ENCODE results near the gene COBL.
"Not testable (repeated sequence)": the region's sequence is repeated elsewhere in the genome, so short reads cannot be mapped to it uniquely, and the experiment has no call there.

COBL gene

DNA sequence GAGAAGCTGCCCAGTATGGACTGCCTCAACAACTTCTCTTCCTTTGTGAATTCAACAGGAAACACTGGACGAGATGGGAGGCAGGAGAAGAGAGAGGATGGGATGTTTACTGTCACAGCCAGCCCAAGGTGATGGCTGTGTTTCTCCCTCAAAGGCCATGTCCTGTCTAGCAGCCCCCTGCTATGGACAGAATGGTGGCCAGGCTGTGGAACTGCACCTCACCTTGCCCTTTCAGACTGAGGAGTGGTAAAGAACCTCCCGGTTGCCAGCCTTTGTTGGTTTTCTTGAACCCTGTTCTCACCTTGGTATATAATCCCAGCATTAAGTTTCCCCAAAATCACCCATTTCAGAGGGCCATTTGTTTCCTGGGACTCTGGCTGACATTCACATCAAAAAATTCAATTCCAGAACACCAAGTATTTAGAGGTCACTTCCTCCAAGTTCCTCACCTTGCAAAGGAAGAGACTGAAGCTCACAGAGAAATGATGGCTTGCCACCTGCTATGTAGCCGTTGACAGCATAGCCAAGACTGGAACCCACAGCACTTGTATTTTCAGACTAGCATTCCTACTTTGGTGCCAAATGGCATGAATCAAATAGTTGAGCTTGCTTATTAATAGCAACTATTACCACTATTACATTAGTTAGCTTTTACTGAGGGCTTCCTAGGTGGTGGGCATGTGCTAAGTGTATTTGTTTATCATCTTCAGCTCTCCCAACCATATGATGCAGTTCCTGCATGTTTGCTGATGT is 309.9 kb downstream of the COBL start:
- no peaks in the 10 kb centered on the region for H3K9me3 Mint-ChIP-seq
- H3K27ac Mint-ChIP-seq = no peak overlapping the region
- H3K4me1 Mint-ChIP-seq = no peaks in the 10 kb centered on the region
- peaks cover 7% of the 10 kb centered on the region for H3K27me3 Mint-ChIP-seq (ENCODE audit: low read depth)
- TF ChIP-seq, protein P1, sequence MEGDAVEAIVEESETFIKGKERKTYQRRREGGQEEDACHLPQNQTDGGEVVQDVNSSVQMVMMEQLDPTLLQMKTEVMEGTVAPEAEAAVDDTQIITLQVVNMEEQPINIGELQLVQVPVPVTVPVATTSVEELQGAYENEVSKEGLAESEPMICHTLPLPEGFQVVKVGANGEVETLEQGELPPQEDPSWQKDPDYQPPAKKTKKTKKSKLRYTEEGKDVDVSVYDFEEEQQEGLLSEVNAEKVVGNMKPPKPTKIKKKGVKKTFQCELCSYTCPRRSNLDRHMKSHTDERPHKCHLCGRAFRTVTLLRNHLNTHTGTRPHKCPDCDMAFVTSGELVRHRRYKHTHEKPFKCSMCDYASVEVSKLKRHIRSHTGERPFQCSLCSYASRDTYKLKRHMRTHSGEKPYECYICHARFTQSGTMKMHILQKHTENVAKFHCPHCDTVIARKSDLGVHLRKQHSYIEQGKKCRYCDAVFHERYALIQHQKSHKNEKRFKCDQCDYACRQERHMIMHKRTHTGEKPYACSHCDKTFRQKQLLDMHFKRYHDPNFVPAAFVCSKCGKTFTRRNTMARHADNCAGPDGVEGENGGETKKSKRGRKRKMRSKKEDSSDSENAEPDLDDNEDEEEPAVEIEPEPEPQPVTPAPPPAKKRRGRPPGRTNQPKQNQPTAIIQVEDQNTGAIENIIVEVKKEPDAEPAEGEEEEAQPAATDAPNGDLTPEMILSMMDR (IDR thresholded peaks at IDR 0.05; ENCODE audit: unreplicated experiment in 3 of 3) = no peak
- H3K36me3 Mint-ChIP-seq (ENCODE audit: low read depth) = no peaks in the 10 kb centered on the region
- no peak overlapping the region for H3K4me3 Mint-ChIP-seq

DNA sequence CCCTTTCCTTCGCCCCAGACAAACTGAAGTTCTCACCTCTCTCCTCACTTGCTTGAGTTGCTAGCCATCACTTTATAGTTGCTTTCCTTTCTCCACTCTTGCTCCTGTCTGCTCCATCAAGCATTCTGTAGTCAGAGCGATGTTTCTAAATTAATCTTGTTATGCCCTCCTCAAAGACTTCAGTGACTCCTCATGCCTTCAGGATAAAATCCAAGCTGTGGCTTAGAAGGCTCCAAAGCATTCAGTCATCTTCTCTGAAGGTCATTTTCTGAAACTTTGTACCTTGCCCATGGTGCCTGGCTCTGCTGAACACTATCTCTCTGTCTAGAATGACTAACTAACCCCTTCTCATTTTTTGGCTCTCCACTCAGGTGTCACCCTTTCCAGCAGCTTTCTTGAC is 311.5 kb downstream of the COBL start:
- Mint-ChIP-seq H3K4me3 (no peak overlapping the region), H3K9me3 (peaks cover 2% of the 10 kb centered on the region)
- TF ChIP-seq, protein P1 (IDR thresholded peaks at IDR 0.05; ENCODE audit: unreplicated experiment in 3 of 3) = no peak

DNA sequence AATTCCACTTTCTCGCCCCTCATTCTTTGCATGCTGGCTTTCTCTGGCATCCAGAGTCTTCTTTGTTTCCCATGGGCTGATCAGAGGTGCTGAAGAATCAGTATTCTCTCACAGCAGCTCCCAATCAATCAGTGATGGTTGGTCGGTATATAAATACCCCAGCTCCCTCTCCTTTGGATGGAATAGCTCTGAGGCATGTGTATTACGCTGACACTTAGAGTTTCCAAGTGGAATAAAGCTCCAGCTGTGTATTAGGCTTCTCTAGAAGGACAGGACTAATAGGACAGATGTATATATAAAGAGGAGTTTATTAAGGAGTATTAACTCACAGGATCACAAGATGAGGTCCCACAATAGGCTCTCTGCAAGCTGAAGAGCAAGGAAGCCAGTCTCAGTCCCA is 315.7 kb downstream of the COBL start:
- Mint-ChIP-seq H3K9me3 (peaks cover 4% of the 10 kb centered on the region), H3K4me1 (no peaks in the 10 kb centered on the region), H3K4me3 (no peak overlapping the region), H3K27ac (no peak overlapping the region), H3K36me3 (ENCODE audit: low read depth) (no peaks in the 10 kb centered on the region), H3K27me3 (ENCODE audit: low read depth) (peaks cover 3% of the 10 kb centered on the region)
- TF ChIP-seq, protein P1 (IDR thresholded peaks at IDR 0.05; ENCODE audit: unreplicated experiment in 3 of 3) = no peak

More for the DNA sequence above, 311.5 kb downstream of the COBL start:
- H3K4me1 Mint-ChIP-seq = no peaks in the 10 kb centered on the region
- no peaks in the 10 kb centered on the region for H3K36me3 Mint-ChIP-seq (ENCODE audit: low read depth)
- H3K27ac Mint-ChIP-seq = no peak overlapping the region
- H3K27me3 Mint-ChIP-seq (ENCODE audit: low read depth) = peaks cover 6% of the 10 kb centered on the region

DNA sequence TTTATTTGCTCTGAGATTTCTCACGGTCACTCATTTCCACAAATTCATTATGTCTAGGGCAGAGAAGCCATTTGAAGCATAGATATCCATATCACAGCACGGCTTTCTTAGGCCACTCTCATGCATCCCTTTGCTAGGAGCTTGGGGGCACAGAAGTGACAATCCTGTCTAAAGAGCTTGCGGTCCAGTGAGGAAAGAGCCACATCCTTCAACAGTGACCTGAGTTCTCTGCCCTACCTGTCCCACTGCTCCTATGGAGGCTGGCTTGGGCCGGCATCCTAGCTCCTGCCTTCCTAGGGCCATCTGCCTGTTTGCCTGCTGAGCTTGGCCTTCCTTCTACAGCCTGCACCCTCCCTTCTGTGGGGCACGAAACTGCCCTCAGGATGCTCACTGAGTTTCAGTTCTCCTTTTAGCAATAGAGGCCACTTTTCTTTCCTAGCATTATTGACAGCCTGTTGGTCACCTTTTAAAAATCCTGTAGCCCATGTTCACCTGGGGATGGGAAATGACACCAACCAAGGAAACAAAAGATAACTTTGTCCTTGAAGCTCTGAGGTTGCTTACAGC is 321.8 kb downstream of the COBL start:
- H3K36me3 Mint-ChIP-seq (ENCODE audit: low read depth) = no peaks in the 10 kb centered on the region
- H3K27ac Mint-ChIP-seq = no peak overlapping the region
- H3K4me3 Mint-ChIP-seq = no peak overlapping the region
- H3K27me3 Mint-ChIP-seq (ENCODE audit: low read depth) = peaks cover 8% of the 10 kb centered on the region
- peaks cover 7% of the 10 kb centered on the region for H3K4me1 Mint-ChIP-seq
- TF ChIP-seq, protein P1 (IDR thresholded peaks at IDR 0.05; ENCODE audit: unreplicated experiment in 3 of 3) = no peak
- H3K9me3 Mint-ChIP-seq = peaks cover 2% of the 10 kb centered on the region

DNA sequence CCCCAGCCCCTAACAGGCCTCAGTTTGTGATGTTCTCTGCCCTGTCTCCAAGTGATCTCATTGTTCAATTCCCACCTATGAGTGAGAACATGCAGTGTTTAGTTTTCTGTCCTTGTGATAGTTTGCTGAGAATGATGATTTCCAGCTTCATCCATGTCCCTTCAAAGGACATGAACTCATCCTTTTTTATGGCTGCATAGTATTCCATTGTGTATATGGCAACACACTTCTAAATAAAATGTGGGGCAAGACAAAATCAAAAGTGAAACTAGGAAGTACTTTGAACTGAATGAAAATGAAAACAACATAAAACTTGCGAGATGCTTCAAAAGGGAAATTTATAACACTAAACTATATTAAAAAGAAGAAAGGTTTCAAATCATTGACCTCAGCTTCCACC is 326.4 kb downstream of the COBL start:
- not testable (repeated sequence) for H3K9me3 Mint-ChIP-seq; H3K4me3 Mint-ChIP-seq; H3K27ac Mint-ChIP-seq; H3K36me3 Mint-ChIP-seq (ENCODE audit: low read depth); H3K4me1 Mint-ChIP-seq
- H3K27me3 Mint-ChIP-seq (ENCODE audit: low read depth) = peaks cover 12% of the 10 kb centered on the region

DNA sequence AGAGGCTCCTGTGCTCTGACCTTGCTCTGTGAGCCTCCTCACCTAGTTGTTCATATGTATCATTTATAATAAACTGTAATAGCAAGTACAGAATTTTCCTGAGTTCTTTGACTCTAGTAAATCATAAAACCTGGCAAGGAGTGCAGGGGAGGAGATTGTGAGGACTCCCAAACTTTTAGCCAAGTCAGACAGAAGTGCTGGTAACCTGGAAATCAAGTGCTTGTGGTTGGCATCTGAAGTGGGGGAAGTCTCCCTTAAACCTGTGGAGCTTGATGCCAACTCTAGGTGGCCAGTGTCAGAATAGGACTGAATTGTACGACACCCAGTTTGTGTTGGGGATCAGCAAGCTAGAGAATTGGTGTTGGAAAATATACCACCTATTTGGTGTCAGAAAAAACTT is 327.6 kb downstream of the COBL start:
- Mint-ChIP-seq H3K36me3 (ENCODE audit: low read depth) (no peaks in the 10 kb centered on the region), H3K4me3 (no peak overlapping the region), H3K4me1 (peaks cover 7% of the 10 kb centered on the region), H3K27ac (no peak overlapping the region), H3K9me3 (no peaks in the 10 kb centered on the region), H3K27me3 (ENCODE audit: low read depth) (peaks cover 11% of the 10 kb centered on the region)
- TF ChIP-seq, protein P1 (IDR thresholded peaks at IDR 0.05; ENCODE audit: unreplicated experiment in 3 of 3) = no peak
